GM12891 (cell line): ENCODE data around the gene FLT1.

Experiments used
- POLR2A ChIP-seq: IDR thresholded peaks from 2 replicates; pipeline ENCODE4 v1.6.1; 2011; ENCODE audit warnings: low read depth, low read length, control low read depth
- TAF1 ChIP-seq: IDR thresholded peaks from 2 replicates; pipeline ENCODE4 v1.6.1; 2011; ENCODE audit warnings: low read depth, low read length, control low read depth

DNA sequence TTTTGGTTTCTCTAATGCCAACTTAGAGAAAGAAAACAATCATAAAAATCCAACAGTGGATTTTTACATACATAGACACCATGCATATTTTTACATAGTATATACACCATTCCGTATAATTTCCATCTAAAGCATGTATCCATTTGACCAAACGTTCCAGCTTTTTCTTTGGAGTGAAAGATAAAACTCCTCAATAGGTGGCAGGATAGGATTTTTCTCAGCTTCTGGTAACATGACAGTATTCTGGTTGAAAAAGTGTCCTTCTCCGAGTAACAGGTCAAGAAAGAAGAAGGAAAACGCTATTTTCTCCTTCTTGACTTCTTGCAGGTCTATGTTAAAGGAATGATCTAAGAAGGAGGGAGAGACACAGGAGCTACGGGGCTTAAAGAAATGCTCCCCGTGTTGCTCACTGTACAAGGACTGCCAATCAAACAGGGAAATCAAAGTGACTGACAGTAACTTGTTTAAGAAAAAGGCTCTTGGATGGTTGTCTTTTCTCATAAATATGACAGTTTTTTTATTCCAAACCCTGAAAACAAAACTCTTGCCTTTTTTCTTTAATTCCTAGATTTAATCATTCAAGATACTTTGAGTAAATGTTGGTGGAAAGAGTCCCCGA is 11.5 kb downstream of the FLT1 start:
- TF ChIP-seq POLR2A (no peak), TAF1 (no peak)
